Nephron (organoid): ENCODE data around the gene WBP2.

Experiments used
- H3K27ac Mint-ChIP-seq, 3 experiments: 2 replicates each; pipeline ENCODE4 v1.8.0; 2020; ENCODE audit warnings: mixed read lengths in 3 of 3, mild to moderate bottlenecking in 2 of 3, moderate library complexity in 1 of 3
- H3K27me3 Mint-ChIP-seq: 2 replicates; pipeline ENCODE4 v1.8.0; 2021; ENCODE audit warnings: low read depth, mild to moderate bottlenecking, moderate library complexity, mixed read lengths
- H3K36me3 Mint-ChIP-seq: 2 replicates; pipeline ENCODE4 v1.8.0; 2020; ENCODE audit warnings: low read depth, mixed read lengths
- H3K4me1 Mint-ChIP-seq: 2 replicates; pipeline ENCODE4 v1.8.0; 2020; ENCODE audit warnings: mixed read lengths
- H3K4me3 Mint-ChIP-seq, 3 experiments: 2 replicates each; pipeline ENCODE4 v1.8.0; 2020; ENCODE audit warnings: mild to moderate bottlenecking in 3 of 3, mixed read lengths in 3 of 3, moderate library complexity in 2 of 3
- H3K9me3 Mint-ChIP-seq: 2 replicates; pipeline ENCODE4 v1.8.0; 2020; ENCODE audit warnings: mixed read lengths
- CTCF ChIP-seq, 3 experiments: fragments of 200-600 bp; sonication (generic); IDR thresholded peaks; one replicate each; pipeline ENCODE4 v1.5.0; 2021; ENCODE audit warnings: antibody characterized with exemption in 3 of 3; ENCODE audit not compliant: unreplicated experiment in 3 of 3

The WBP2 gene

DNA sequence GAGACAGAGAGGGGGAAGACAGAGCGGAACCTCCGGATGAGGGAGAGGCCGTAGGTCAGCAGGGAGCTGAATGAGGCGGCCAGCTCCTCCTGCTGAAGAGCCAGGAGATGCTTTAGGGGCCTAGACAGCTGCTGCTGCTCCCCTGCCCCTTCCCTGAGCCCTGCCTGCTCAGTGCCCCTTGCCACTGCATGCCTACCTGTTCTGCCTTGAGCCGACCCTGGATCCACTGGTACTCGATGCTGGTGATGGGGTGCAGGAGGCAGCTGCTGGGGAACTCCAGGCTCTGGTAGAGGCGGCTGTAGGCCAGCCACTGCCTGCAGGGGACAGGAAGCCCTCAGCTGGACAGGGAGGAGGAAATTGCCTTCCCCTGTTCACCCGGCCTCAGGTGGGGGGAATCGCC lies 18.5 kb downstream of the WBP2 start:
- no peaks in the 10 kb centered on the region for H3K27me3 Mint-ChIP-seq
- H3K9me3 Mint-ChIP-seq, result no peaks in the 10 kb centered on the region
- H3K4me3 Mint-ChIP-seq, result no peak overlapping the region
- H3K4me1 Mint-ChIP-seq, result peaks cover 18% of the 10 kb centered on the region
- H3K36me3 Mint-ChIP-seq, result no peaks in the 10 kb centered on the region
- H3K27ac Mint-ChIP-seq, result no peak overlapping the region
- TF ChIP-seq CTCF (IDR thresholded peaks at IDR 0.05; ENCODE audit: unreplicated experiment in 3 of 3), result no peak

GRCh38 chr17:75835654-75835987 lies 19.5 kb downstream of the WBP2 start:
- Mint-ChIP-seq H3K4me3 (no peak overlapping the region), H3K27ac (no peak overlapping the region), H3K4me1 (peaks cover 18% of the 10 kb centered on the region), H3K36me3 (no peaks in the 10 kb centered on the region), H3K27me3 (no peaks in the 10 kb centered on the region), H3K9me3 (no peaks in the 10 kb centered on the region)
- no peak for TF ChIP-seq CTCF (IDR thresholded peaks at IDR 0.05; ENCODE audit: unreplicated experiment in 3 of 3)

DNA sequence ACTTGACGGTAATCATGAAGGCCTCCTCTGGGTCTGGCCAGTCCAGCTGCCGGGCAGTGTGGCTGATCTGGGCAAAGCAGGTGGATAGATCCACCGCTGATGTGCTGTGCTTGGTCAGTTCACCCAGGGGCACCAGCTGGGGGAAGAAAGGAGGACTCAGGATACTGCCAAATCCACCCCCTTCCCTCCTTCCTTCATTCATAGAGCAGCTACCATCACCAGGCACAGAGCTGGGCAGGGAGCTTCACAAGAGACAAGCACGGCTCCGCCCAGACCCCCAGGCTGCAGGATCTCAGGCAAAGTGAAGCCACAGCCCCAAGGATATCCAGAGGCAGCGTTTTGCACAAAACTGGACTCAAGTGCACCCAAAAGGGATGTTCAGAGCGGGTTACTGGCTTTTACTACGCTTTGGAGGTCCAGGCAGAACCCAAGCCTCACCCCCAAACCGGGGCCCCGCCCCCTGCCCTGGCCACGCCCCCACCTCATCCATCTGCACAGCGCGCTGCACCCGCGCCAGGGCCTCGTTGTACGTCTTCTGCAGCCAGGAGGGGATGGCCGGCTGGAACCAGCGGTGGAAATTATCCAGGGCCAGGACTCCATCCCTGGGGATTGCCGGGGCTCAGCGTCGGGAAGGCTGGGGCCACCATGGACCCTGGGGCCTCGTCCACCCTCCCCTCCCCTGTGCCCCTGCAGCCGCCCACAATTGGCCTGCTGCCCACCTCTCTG lies 20.0 kb downstream of the WBP2 start:
- Mint-ChIP-seq H3K27me3 (no peaks in the 10 kb centered on the region), H3K4me1 (peaks cover 18% of the 10 kb centered on the region), H3K4me3 (no peak overlapping the region), H3K36me3 (no peaks in the 10 kb centered on the region), H3K27ac (peak overlapping the region in 1 of 3 experiments; percentile 17), H3K9me3 (no peaks in the 10 kb centered on the region)
- TF ChIP-seq CTCF (IDR thresholded peaks at IDR 0.05; ENCODE audit: unreplicated experiment in 3 of 3), result no peak

DNA sequence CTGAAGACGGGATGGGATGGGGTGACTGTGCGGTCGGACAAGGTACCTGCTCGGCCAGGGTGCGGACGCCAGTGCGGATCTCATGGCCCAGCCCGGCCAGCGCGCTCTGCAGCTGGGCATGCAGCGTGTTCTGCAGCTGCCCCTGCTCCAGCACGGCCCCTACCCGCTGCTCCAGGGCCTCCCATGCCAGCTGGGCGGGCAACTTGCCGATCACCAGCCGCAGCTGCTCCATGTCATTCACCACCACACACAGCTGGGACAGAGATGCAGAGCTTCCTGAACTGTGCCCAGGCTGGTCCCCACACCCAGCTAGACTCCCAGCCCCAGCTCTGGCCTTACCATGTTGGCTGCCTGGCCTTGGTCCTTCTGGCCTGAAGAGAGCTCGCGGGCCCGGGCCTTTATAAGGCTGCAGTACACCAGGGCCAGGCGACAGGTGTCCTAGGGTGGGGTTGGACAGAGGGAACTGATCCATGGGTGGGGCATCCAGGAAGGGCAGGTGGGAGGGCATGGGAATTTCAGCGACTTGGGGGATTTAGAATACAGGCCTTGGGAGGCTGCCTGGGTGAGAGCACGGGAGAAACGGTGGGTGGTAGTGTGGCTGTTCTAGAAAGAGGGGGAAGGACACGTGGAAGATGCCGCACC lies 20.7 kb downstream of the WBP2 start:
- H3K27me3 Mint-ChIP-seq, result no peaks in the 10 kb centered on the region
- no peaks in the 10 kb centered on the region for H3K36me3 Mint-ChIP-seq
- H3K27ac Mint-ChIP-seq, result peak overlapping the region in 1 of 3 experiments; percentile 17
- peaks cover 18% of the 10 kb centered on the region for H3K4me1 Mint-ChIP-seq
- no peak for TF ChIP-seq CTCF (IDR thresholded peaks at IDR 0.05; ENCODE audit: unreplicated experiment in 3 of 3)
- H3K4me3 Mint-ChIP-seq, result no peak overlapping the region
- H3K9me3 Mint-ChIP-seq, result no peaks in the 10 kb centered on the region

DNA sequence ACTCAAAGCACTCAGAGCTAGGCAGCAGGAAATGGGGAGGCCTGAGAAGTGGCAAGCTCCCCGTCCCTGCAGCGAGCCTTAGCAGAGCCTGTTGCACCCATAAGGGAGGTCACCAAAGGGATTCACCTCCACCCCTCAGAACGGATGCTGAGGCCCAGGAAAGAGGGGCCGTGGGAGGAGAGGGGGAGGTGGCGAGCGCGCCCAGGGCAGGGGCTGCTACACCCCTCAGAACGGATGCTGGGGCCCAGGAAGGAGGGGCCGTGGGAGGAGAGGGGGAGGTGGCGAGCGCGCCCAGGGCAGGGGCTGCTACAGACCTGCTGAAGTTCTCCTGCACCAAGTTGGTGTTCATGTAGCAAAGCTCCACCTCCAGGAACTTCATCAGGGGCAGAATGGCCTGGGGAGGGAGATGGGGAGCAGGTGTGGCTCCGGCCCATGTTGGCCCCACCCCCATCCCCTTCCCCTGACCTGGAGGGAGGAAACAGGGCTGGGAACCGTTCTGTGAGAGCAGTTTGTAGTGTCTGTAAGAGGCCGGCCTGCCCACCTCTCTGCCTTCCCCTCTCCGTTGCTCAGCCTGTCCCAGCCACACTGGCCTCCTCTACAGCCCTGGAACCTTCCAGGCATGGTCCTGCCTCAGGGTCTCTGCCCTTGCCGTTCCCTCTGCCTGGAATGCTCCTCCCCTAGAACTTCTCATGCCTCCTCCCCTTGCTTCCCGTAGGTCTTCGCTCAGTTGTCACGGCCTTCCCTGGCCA lies 22.3 kb downstream of the WBP2 start:
- H3K4me3 Mint-ChIP-seq, result peak overlapping the region in 2 of 3 experiments; percentile 0 to 33
- peaks cover 25% of the 10 kb centered on the region for H3K4me1 Mint-ChIP-seq
- H3K36me3 Mint-ChIP-seq, result no peaks in the 10 kb centered on the region
- no peak for TF ChIP-seq CTCF (IDR thresholded peaks at IDR 0.05; ENCODE audit: unreplicated experiment in 3 of 3)
- H3K9me3 Mint-ChIP-seq, result no peaks in the 10 kb centered on the region
- H3K27ac Mint-ChIP-seq, result peak overlapping the region; percentile 61 to 63 (median 63)
- H3K27me3 Mint-ChIP-seq, result no peaks in the 10 kb centered on the region
